IMR-90 (cell line): ENCODE results near the gene TMEM130.
A peak's percentile ranks its signal among the peaks of the same experiment; 100 is the strongest.

Experiments
- CEBPB ChIP-seq: IDR thresholded peaks from 2 replicates; pipeline ENCODE4 v1.6.1; 2012; ENCODE audit warnings: low read depth, low read length, improper control_type of control experiment
- FOS ChIP-seq: fragments of 150-350 bp; IDR thresholded peaks from 2 replicates; pipeline ENCODE4 v1.6.1; 2016; ENCODE audit warnings: low read depth, low read length
- POLR2A ChIP-seq: IDR thresholded peaks from 2 replicates; pipeline ENCODE4 v1.6.1; 2012; ENCODE audit warnings: mild to moderate bottlenecking, low read depth, low read length
- RAD21 ChIP-seq: IDR thresholded peaks from 2 replicates; pipeline ENCODE4 v1.6.1; 2012; ENCODE audit warnings: low read length, improper control_type of control experiment
- SMC3 ChIP-seq: fragments of 150-350 bp; IDR thresholded peaks from 2 replicates; pipeline ENCODE4 v1.6.1; 2016; ENCODE audit warnings: low read depth, mild to moderate bottlenecking, antibody characterized with exemption, low read length, moderate library complexity
- TF ChIP-seq, protein P1 (sequence below): conservative IDR thresholded peaks from 2 replicates; pipeline ENCODE4 v1.5.1; 2012; ENCODE audit warnings: mild to moderate bottlenecking, low read depth, low read length, improper control_type of control experiment
- TF ChIP-seq, protein P2 (sequence below): fragments of 150-350 bp; IDR thresholded peaks from 2 replicates; pipeline ENCODE4 v1.6.1; 2017; ENCODE audit warnings: mild to moderate bottlenecking, antibody characterized with exemption, low read length, low read depth

DNA sequence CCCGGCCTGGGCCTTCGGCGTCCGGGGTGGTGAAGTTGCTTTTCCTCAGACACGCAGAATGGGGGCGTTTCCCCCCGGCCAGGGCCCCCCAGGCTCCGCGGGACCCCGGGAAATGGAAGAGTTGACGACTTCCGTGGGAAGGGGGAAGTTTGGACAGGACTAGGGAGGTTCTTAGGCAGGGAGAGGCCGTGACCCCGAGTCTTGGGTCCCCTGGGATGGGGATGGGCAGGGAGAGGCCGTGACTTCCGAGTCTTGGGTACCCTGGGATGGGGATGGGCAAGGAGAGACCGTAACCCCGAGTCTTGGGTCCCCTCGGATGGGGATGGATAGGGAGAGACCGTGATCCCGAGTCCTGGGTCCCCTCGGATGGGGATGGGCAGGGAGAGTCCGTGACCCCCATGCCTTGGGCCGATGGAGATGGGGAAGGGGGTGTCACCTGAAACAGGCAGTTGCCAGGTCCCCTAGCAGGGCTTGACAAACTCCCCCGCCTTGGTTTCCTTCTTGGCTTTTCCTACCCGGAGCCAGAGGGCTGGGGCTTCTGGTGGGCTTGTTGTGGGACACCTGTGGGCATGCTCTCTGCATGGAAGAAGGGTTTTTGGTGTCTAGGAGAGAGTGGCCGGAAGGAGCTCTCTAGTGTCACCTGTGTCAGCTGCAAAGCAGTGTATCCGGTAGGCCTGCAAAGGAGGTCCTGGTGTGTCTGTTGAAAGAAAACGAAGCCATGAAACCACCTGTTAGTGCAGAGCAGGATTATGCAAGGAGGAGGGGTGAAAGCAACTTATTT lies 9.6 kb upstream of the TMEM130 start:
- TF ChIP-seq CEBPB: no peak
- TF ChIP-seq SMC3: no peak
- TF ChIP-seq, protein P1, sequence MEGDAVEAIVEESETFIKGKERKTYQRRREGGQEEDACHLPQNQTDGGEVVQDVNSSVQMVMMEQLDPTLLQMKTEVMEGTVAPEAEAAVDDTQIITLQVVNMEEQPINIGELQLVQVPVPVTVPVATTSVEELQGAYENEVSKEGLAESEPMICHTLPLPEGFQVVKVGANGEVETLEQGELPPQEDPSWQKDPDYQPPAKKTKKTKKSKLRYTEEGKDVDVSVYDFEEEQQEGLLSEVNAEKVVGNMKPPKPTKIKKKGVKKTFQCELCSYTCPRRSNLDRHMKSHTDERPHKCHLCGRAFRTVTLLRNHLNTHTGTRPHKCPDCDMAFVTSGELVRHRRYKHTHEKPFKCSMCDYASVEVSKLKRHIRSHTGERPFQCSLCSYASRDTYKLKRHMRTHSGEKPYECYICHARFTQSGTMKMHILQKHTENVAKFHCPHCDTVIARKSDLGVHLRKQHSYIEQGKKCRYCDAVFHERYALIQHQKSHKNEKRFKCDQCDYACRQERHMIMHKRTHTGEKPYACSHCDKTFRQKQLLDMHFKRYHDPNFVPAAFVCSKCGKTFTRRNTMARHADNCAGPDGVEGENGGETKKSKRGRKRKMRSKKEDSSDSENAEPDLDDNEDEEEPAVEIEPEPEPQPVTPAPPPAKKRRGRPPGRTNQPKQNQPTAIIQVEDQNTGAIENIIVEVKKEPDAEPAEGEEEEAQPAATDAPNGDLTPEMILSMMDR: 0 out of 2 replicates have a peak, but pooled peaks have one; percentile 5
- no peak; the same call in 1 of the 2 replicates for TF ChIP-seq POLR2A
- TF ChIP-seq, protein P2, sequence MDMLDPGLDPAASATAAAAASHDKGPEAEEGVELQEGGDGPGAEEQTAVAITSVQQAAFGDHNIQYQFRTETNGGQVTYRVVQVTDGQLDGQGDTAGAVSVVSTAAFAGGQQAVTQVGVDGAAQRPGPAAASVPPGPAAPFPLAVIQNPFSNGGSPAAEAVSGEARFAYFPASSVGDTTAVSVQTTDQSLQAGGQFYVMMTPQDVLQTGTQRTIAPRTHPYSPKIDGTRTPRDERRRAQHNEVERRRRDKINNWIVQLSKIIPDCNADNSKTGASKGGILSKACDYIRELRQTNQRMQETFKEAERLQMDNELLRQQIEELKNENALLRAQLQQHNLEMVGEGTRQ: no peak
- no peak for TF ChIP-seq RAD21
- no peak for TF ChIP-seq FOS
